IMR-90 (cell line): Measurements from ENCODE around the gene TEX11. TPM values are rescaled to one million over a fixed set of nuclear protein-coding genes. Genes with fewer than 3 reads are reported as not detected.

Source experiments
- ATAC-seq: fragments of 200-7000 bp; cut with Tn5 transposase; 2 replicates; pipeline ENCODE4 v1.9.1; 2020; ENCODE audit warnings: low read depth, mild to moderate bottlenecking, moderate library complexity
- BruUV-seq: library from RNA; stranded (reverse); fragments of 400-500 nt; replicated peaks from 2 replicates; lab custom pipeline; 2021; lab: Mats Ljungman, UMichigan
- CTCF ChIA-PET: fragments of 300-600 bp; formaldehyde crosslinking; extraction: SDS; loops from one replicate; lab custom pipeline; 2021; ENCODE audit warnings: antibody characterized with exemption; lab: Yijun Ruan, JAX
- POLR2A ChIA-PET: fragments of 300-600 bp; sonication (Branson Sonifier 250); formaldehyde crosslinking; loops from one replicate; lab custom pipeline; 2022; ENCODE audit warnings: antibody characterized with exemption; ENCODE audit not compliant: unreplicated experiment; lab: Charles Lee
- DNase-seq: peaks from one replicate; pipeline ENCODE4 v3.0.0; 2013
- H2AFZ ChIP-seq: replicated peaks from 2 replicates; pipeline ENCODE3; 2013; ENCODE audit warnings: low read length, mild to moderate bottlenecking; ENCODE audit not compliant: poor library complexity
- H2AK5ac ChIP-seq: 2 replicates; pipeline ENCODE4 v1.6.1; 2013; ENCODE audit warnings: low read depth, low read length, inconsistent platforms
- H2AK9ac ChIP-seq: replicated peaks from 2 replicates; pipeline ENCODE3; 2013; ENCODE audit warnings: mild to moderate bottlenecking, low read depth, low read length, moderate library complexity; ENCODE audit not compliant: poor library complexity
- H2BK120ac ChIP-seq: 2 replicates; pipeline ENCODE4 v1.6.1; 2013; ENCODE audit warnings: low read depth, low read length, inconsistent platforms
- H2BK15ac ChIP-seq: 3 replicates; pipeline ENCODE4 v1.6.1; 2013; ENCODE audit warnings: low read depth, low read length, inconsistent platforms
- H2BK20ac ChIP-seq: 2 replicates; pipeline ENCODE4 v1.6.1; 2013; ENCODE audit warnings: low read depth, mild to moderate bottlenecking, inconsistent platforms, low read length, moderate library complexity
- H2BK5ac ChIP-seq: 2 replicates; pipeline ENCODE4 v1.6.1; 2013; ENCODE audit warnings: mild to moderate bottlenecking, low read depth, low read length, inconsistent platforms; ENCODE audit not compliant: poor library complexity, severe bottlenecking
- H3K14ac ChIP-seq: replicated peaks from 2 replicates; pipeline ENCODE4 v1.6.1; 2013; ENCODE audit warnings: low read depth, low read length, inconsistent platforms
- H3K18ac ChIP-seq: 2 replicates; pipeline ENCODE4 v1.6.1; 2013; ENCODE audit warnings: low read depth, low read length, control low read depth
- H3K23ac ChIP-seq: 2 replicates; pipeline ENCODE4 v1.6.1; 2013; ENCODE audit warnings: low read depth, low read length, inconsistent platforms
- H3K27ac ChIP-seq: 2 replicates; pipeline ENCODE4 v1.5.1; 2013; ENCODE audit warnings: mild to moderate bottlenecking, control low read depth, low read length; ENCODE audit not compliant: insufficient read depth
- H3K27me3 ChIP-seq: 2 replicates; pipeline ENCODE4 v1.6.1; 2013; ENCODE audit warnings: low read length; ENCODE audit not compliant: control insufficient read depth, insufficient read depth
- H3K36me3 ChIP-seq: 2 replicates; pipeline ENCODE4 v1.6.1; 2013; ENCODE audit warnings: low read length, mixed read lengths; ENCODE audit not compliant: control insufficient read depth, insufficient read depth
- H3K4ac ChIP-seq: 2 replicates; pipeline ENCODE4 v1.6.1; 2013; ENCODE audit warnings: low read depth, low read length, inconsistent platforms
- H3K4me1 ChIP-seq: 2 replicates; pipeline ENCODE4 v1.6.1; 2013; ENCODE audit warnings: low read length, mixed read lengths; ENCODE audit not compliant: control insufficient read depth, insufficient read depth
- H3K4me2 ChIP-seq: 2 replicates; pipeline ENCODE4 v1.6.1; 2013; ENCODE audit warnings: low read depth, mild to moderate bottlenecking, control low read depth, low read length, moderate library complexity
- H3K4me3 ChIP-seq: 2 replicates; pipeline ENCODE4 v1.5.1; 2013; ENCODE audit warnings: low read depth, mild to moderate bottlenecking, control low read depth, low read length, moderate library complexity; ENCODE audit not compliant: insufficient read depth
- H3K56ac ChIP-seq: 2 replicates; pipeline ENCODE4 v1.6.1; 2013; ENCODE audit warnings: low read length, inconsistent platforms; ENCODE audit not compliant: insufficient read depth; ENCODE audit errors: extremely low read depth
- H3K79me1 ChIP-seq, 2 experiments: 2 replicates each; pipeline ENCODE4 v1.6.1; 2013; ENCODE audit warnings: low read length in 2 of 2, inconsistent platforms in 1 of 2, low read depth in 1 of 2
- H3K9ac ChIP-seq: 2 replicates; pipeline ENCODE4 v1.6.1; 2013; ENCODE audit warnings: low read depth, low read length, control low read depth
- H3K9me1 ChIP-seq: 2 replicates; pipeline ENCODE4 v1.6.1; 2013; ENCODE audit warnings: low read length, inconsistent platforms; ENCODE audit not compliant: insufficient read depth
- H3K9me3 ChIP-seq: 2 replicates; pipeline ENCODE4 v1.6.1; 2013; ENCODE audit warnings: low read length; ENCODE audit not compliant: control insufficient read depth, insufficient read depth
- H4K20me1 ChIP-seq: 2 replicates; pipeline ENCODE4 v1.6.1; 2013; ENCODE audit warnings: low read length, inconsistent platforms; ENCODE audit not compliant: insufficient read depth
- H4K5ac ChIP-seq: 2 replicates; pipeline ENCODE4 v1.6.1; 2013; ENCODE audit warnings: mild to moderate bottlenecking, low read depth, low read length, control low read depth
- H4K8ac ChIP-seq, 2 experiments: 2 replicates each; pipeline ENCODE4 v1.6.1; 2013; ENCODE audit warnings: low read depth in 2 of 2, low read length in 2 of 2, control low read depth in 1 of 2, inconsistent platforms in 1 of 2
- H4K91ac ChIP-seq: 2 replicates; pipeline ENCODE4 v1.6.1; 2013; ENCODE audit warnings: low read depth, low read length, inconsistent platforms; ENCODE audit not compliant: insufficient read depth
- BHLHE40 ChIP-seq: fragments of 150-350 bp; IDR thresholded peaks from 2 replicates; pipeline ENCODE4 v1.6.1; 2016; ENCODE audit warnings: mild to moderate bottlenecking, low read depth, low read length
- CEBPB ChIP-seq: IDR thresholded peaks from 2 replicates; pipeline ENCODE4 v1.6.1; 2012; ENCODE audit warnings: low read depth, low read length, improper control_type of control experiment
- CHD1 ChIP-seq: IDR thresholded peaks from 2 replicates; pipeline ENCODE4 v1.6.1; 2012; ENCODE audit warnings: low read depth, low read length, improper control_type of control experiment
- CTCF ChIP-seq: conservative IDR thresholded peaks from 2 replicates; pipeline ENCODE4 v1.5.1; 2012; ENCODE audit warnings: mild to moderate bottlenecking, low read depth, low read length, improper control_type of control experiment
- ELK1 ChIP-seq: fragments of 150-350 bp; IDR thresholded peaks from 2 replicates; pipeline ENCODE4 v1.6.1; 2016; ENCODE audit warnings: low read depth, mild to moderate bottlenecking, low read length, moderate library complexity, borderline replicate concordance
- FOS ChIP-seq: fragments of 150-350 bp; IDR thresholded peaks from 2 replicates; pipeline ENCODE4 v1.6.1; 2016; ENCODE audit warnings: low read depth, low read length
- MAFK ChIP-seq: IDR thresholded peaks from 2 replicates; pipeline ENCODE4 v1.6.1; 2012; ENCODE audit warnings: low read depth, low read length, improper control_type of control experiment
- MAZ ChIP-seq: IDR thresholded peaks from 2 replicates; pipeline ENCODE4 v1.6.1; 2012; ENCODE audit warnings: low read depth, mild to moderate bottlenecking, low read length, improper control_type of control experiment, moderate library complexity, borderline replicate concordance
- POLR2A ChIP-seq: IDR thresholded peaks from 2 replicates; pipeline ENCODE4 v1.6.1; 2012; ENCODE audit warnings: mild to moderate bottlenecking, low read depth, low read length
- RCOR1 ChIP-seq: IDR thresholded peaks from 2 replicates; pipeline ENCODE4 v1.6.1; 2012; ENCODE audit warnings: mild to moderate bottlenecking, low read length, improper control_type of control experiment; ENCODE audit not compliant: insufficient replicate concordance
- SMC3 ChIP-seq: fragments of 150-350 bp; IDR thresholded peaks from 2 replicates; pipeline ENCODE4 v1.6.1; 2016; ENCODE audit warnings: low read depth, mild to moderate bottlenecking, antibody characterized with exemption, low read length, moderate library complexity
- USF2 ChIP-seq: fragments of 150-350 bp; IDR thresholded peaks from 2 replicates; pipeline ENCODE4 v1.6.1; 2017; ENCODE audit warnings: mild to moderate bottlenecking, antibody characterized with exemption, low read length, low read depth
- WGBS, 2 experiments: methylation state at CpG; one replicate each; pipeline versions ENCODE4 v1.1.5 to v1.1.7; 2013; ENCODE audit warnings: missing lambda C conversion rate in 2 of 2; ENCODE audit not compliant: insufficient read length in 1 of 2; ENCODE audit errors: extremely low coverage in 2 of 2; 5-methylcytosine and 5-hydroxymethylcytosine counted together
- dilution Hi-C: fragments of 300-500 bp; cut with HindIII; formaldehyde crosslinking; loops from one replicate; pipeline ENCODE4 v1.14.3; 2018; ENCODE audit warnings: low sequenced_read_pairs; ENCODE audit not compliant: unreplicated experiment
- in situ Hi-C: fragments of 300-500 bp; cut with MboI; formaldehyde crosslinking; loops from 3 replicates; pipeline ENCODE4 v1.14.3; 2019; ENCODE audit warnings: low sequenced_read_pairs, inconsistent platforms, mixed read lengths
- intact Hi-C: fragments of 100-400 bp; cut with micrococcal nuclease; formaldehyde crosslinking; loops from 2 replicates; pipeline ENCODE4 v1.10.0; 2022
- polyA plus RNA-seq, 3 experiments: library from polyadenylated mRNA; depleted of rRNA; stranded (reverse); fragments of >200 nt; gene quantifications; 2 replicates each; pipeline ENCODE4 v1.2.3, GENCODE V29; 2012; ENCODE audit warnings: low replicate concordance in 1 of 3
- total RNA-seq: library from RNA; depleted of rRNA; stranded (reverse); fragments of >200 nt; gene quantifications from 2 replicates; pipeline ENCODE4 v1.2.3, GENCODE V29; 2012

TEX11 gene
- total and polyA plus RNA-seq, 2 of the 4 experiments (the other 2 are of a cell fraction) = not detected

GRCh38 chrX:70907900-70908299, 611 bp downstream of the TEX11 start:
- Histone ChIP-seq H3K4ac (no peak overlapping the region), H3K9ac (no peak overlapping the region), H2BK5ac (no peak overlapping the region), H4K20me1 (no peaks in the 10 kb centered on the region), H3K27ac (no peak overlapping the region), H3K4me3 (no peak overlapping the region), H4K91ac (no peak overlapping the region), H4K8ac (no peak overlapping the region), H3K9me3 (peaks cover 2% of the 10 kb centered on the region; the same call in 1 of the 2 replicates), H3K56ac (no peak overlapping the region), H3K14ac (no peak overlapping the region), H3K23ac (no peak overlapping the region), H3K27me3 (no peaks in the 10 kb centered on the region), H2AFZ (no peak overlapping the region), H3K4me1 (no peaks in the 10 kb centered on the region), H3K79me1 (no peaks in the 10 kb centered on the region), H2AK5ac (no peak overlapping the region), H2AK9ac (no peak overlapping the region), H3K18ac (no peak overlapping the region), H2BK20ac (no peak overlapping the region), H2BK15ac (no peak overlapping the region), H4K5ac (no peak overlapping the region), H3K36me3 (no peaks in the 10 kb centered on the region), H2BK120ac (no peak overlapping the region), H3K9me1 (no peaks in the 10 kb centered on the region), H3K4me2 (no peak overlapping the region)
- in situ Hi-C loops (no loop called here), dilution Hi-C loops (no loop called here), intact Hi-C loops (no loop called here)
- no TSS peak for BruUV-seq
- POLR2A ChIA-PET = no interaction called here
- CTCF ChIA-PET = no interaction called here
- DNase-seq (no peak), ATAC-seq (no peak)
- no peak for TF ChIP-seq SMC3
- TF ChIP-seq CEBPB = no peak
- TF ChIP-seq POLR2A = no peak
- TF ChIP-seq MAZ = no peak
- no peak for TF ChIP-seq CHD1
- TF ChIP-seq USF2 = no peak
- no peak for TF ChIP-seq FOS
- TF ChIP-seq ELK1 = no peak
- no peak for TF ChIP-seq MAFK
- TF ChIP-seq CTCF = no peak
- no peak for TF ChIP-seq RCOR1
- TF ChIP-seq BHLHE40 = no peak
- WGBS, 2 experiments = 73% methylated on average over 10 of the region's 11 CpGs; no CpG with 5 or more reads in 1 of the 2 experiments
